ENCODE results near the gene EML1. TPM values are rescaled to one million over a fixed set of nuclear protein-coding genes. Genes with fewer than 3 reads are reported as not detected.

Gene EML1
- total and polyA plus RNA-seq, 2 of the 13 experiments (the other 11 are each of a cell fraction or from before 2014, with no cell fraction given), result 0.59 to 1.7 TPM

DNA sequence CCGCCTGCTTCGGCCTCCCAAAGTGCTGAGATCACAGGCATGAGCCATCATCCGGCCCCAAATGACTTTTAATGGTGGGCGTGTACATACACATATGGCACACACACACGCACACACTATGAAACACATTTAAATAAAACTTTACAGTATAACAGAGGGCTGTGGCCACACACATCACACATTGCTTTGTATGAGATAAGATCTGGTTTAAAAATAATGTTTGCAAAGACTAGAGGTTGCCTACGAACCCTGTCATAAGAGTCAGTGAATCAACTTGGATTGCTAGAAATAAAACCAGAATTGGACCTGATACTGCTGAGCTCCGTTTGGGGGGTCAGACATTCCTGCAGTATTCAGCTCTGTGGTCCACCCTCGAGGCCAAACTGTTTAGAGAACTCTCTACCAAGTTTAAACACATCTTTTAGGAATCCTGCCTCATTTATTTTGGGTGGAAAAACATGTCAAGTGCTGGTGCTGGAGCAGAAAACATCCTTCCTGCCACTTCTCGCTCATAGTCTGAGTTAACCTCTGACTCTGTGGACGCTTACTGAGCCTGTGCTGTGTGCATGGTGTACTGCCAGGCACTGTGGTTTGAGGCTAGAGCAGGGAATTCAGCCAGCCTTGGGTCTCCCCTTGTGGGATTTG lies 47.8 kb upstream of the EML1 start:
- ChIA-PET POLR2A (no interaction called here), CTCF (ENCODE audit: low intra/inter-chr PET ratio, low total read pairs) (no interaction called here)
- H3K9ac ChIP-seq (ENCODE audit: insufficient read depth, low read depth, low read length), result no peak overlapping the region
- H3K4me3 ChIP-seq (replicated peaks in 1 of 3; ENCODE audit: insufficient read depth in 1 of 3, low read depth in 2 of 3, low read length in 3 of 3), result no peak overlapping the region
- TF ChIP-seq ZNF607 (CRISPR knock-in tag; IDR thresholded peaks at IDR 0.05; ENCODE audit: borderline replicate concordance) (no peak), NCOA1 (CRISPR knock-in tag; IDR thresholded peaks at IDR 0.05) (no peak), ZFP36L1 (CRISPR knock-in tag; IDR thresholded peaks at IDR 0.05) (no peak), ZFP1 (CRISPR knock-in tag; IDR thresholded peaks at IDR 0.05) (no peak), SPEN (CRISPR knock-in tag; IDR thresholded peaks at IDR 0.05; ENCODE audit: low read depth) (no peak), ZNF747 (CRISPR knock-in tag; IDR thresholded peaks at IDR 0.05; ENCODE audit: borderline replicate concordance) (no peak)
- TF ChIP-seq, protein P1, sequence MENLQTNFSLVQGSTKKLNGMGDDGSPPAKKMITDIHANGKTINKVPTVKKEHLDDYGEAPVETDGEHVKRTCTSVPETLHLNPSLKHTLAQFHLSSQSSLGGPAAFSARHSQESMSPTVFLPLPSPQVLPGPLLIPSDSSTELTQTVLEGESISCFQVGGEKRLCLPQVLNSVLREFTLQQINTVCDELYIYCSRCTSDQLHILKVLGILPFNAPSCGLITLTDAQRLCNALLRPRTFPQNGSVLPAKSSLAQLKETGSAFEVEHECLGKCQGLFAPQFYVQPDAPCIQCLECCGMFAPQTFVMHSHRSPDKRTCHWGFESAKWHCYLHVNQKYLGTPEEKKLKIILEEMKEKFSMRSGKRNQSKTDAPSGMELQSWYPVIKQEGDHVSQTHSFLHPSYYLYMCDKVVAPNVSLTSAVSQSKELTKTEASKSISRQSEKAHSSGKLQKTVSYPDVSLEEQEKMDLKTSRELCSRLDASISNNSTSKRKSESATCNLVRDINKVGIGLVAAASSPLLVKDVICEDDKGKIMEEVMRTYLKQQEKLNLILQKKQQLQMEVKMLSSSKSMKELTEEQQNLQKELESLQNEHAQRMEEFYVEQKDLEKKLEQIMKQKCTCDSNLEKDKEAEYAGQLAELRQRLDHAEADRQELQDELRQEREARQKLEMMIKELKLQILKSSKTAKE (CRISPR knock-in tag; IDR thresholded peaks at IDR 0.05; ENCODE audit: borderline replicate concordance), result no peak
- TF ChIP-seq, protein P2, sequence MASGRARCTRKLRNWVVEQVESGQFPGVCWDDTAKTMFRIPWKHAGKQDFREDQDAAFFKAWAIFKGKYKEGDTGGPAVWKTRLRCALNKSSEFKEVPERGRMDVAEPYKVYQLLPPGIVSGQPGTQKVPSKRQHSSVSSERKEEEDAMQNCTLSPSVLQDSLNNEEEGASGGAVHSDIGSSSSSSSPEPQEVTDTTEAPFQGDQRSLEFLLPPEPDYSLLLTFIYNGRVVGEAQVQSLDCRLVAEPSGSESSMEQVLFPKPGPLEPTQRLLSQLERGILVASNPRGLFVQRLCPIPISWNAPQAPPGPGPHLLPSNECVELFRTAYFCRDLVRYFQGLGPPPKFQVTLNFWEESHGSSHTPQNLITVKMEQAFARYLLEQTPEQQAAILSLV (CRISPR knock-in tag; IDR thresholded peaks at IDR 0.05; ENCODE audit: borderline replicate concordance), result no peak
- no peaks in the 10 kb centered on the region for H3K4me1 ChIP-seq (ENCODE audit: insufficient read depth, low read length)
- FAIRE-seq (no peak), ATAC-seq (no peak), DNase-seq (ENCODE audit: low spot score) (no peak)
- WGBS (ENCODE audit: low lambda C conversion rate), result 30% methylated on average over 10 of the region's 10 CpGs
- no peaks in the 10 kb centered on the region for H3K79me2 ChIP-seq (ENCODE audit: insufficient read depth, low read length)
- no peaks in the 10 kb centered on the region for H4K20me1 ChIP-seq (ENCODE audit: insufficient read depth, low read length)
- intact Hi-C loops (cut with micrococcal nuclease; ENCODE audit: unreplicated experiment) (no loop called here), in situ Hi-C loops (cut with HindIII; ENCODE audit: extremely low pct_ligation_motif_present, low pct_unique_long_range_greater_than_20kb) (no loop called here)
- no peaks in the 10 kb centered on the region for H3K36me3 ChIP-seq (replicated peaks in 1 of 2; ENCODE audit: control insufficient read depth in 1 of 2, insufficient read depth in 2 of 2, low read length in 2 of 2)
- peaks cover 3 to 55% of the 10 kb centered on the region in 2 experiments for H3K27me3 ChIP-seq (ENCODE audit: control insufficient read depth in 1 of 2, insufficient read depth in 2 of 2, low read length in 2 of 2)
- no peak overlapping the region for H2AFZ ChIP-seq (ENCODE audit: low read length)
- no peak overlapping the region for H3K4me2 ChIP-seq (ENCODE audit: low read depth, low read length)
- no peak overlapping the region for H3K27ac ChIP-seq (ENCODE audit: extremely low read length, insufficient read depth, low read length)
- H3K9me3 ChIP-seq (ENCODE audit: low read length), result no peaks in the 10 kb centered on the region
- BruUV-seq (replicated peaks), result no TSS peak
